K562 (cell line): ENCODE data around the gene MECR. TPM values are rescaled to one million over a fixed set of nuclear protein-coding genes. Genes with fewer than 3 reads are reported as not detected.

Source experiments
- ATF7 ChIP-seq: fragments of 450-650 bp; IDR thresholded peaks from 2 replicates; pipeline ENCODE4 v1.7.1; 2014; ENCODE audit warnings: mild to moderate bottlenecking, moderate library complexity
- BRD4 ChIP-seq: fragments of 200-600 bp; sonication (generic); IDR thresholded peaks from 2 replicates; pipeline ENCODE4 v1.6.1; 2017; ENCODE audit warnings: inconsistent platforms
- CCAR2 ChIP-seq: fragments of 200-400 bp; formaldehyde crosslinking; IDR thresholded peaks from 2 replicates; pipeline ENCODE4 v1.6.1; 2017; ENCODE audit warnings: mild to moderate bottlenecking, low read depth, low read length
- CHD2 ChIP-seq: IDR thresholded peaks from 2 replicates; pipeline ENCODE4 v1.6.1; 2011; ENCODE audit warnings: low read depth, low read length
- HEY1 ChIP-seq: fragments of 250-450 bp; sonication (Bioruptor Pico); IDR thresholded peaks from 2 replicates; pipeline ENCODE4 v1.5.0; 2020; ENCODE audit warnings: mild to moderate bottlenecking, moderate library complexity, borderline replicate concordance
- IRF2 ChIP-seq: sonication (generic); formaldehyde crosslinking; IDR thresholded peaks from 2 replicates; pipeline ENCODE4 v1.8.1; 2022; ENCODE audit warnings: mild to moderate bottlenecking, missing genetic modification reagents
- MCM3 ChIP-seq: fragments of 450-650 bp; IDR thresholded peaks from 2 replicates; pipeline ENCODE4 v1.6.1; 2016
- RB1 ChIP-seq: fragments of 450-650 bp; IDR thresholded peaks from 2 replicates; pipeline ENCODE4 v1.6.1; 2017; ENCODE audit warnings: low read depth, mild to moderate bottlenecking
- SMARCA5 ChIP-seq: fragments of 450-650 bp; IDR thresholded peaks from 2 replicates; pipeline ENCODE4 v1.6.1; 2016
- SRSF3 ChIP-seq: fragments of 200-400 bp; formaldehyde crosslinking; IDR thresholded peaks from 2 replicates; pipeline ENCODE4 v1.6.1; 2016; ENCODE audit warnings: mild to moderate bottlenecking, low read length, moderate library complexity; ENCODE audit not compliant: insufficient read depth
- TCF3 ChIP-seq: sonication (generic); formaldehyde crosslinking; IDR thresholded peaks from 2 replicates; pipeline ENCODE4 v1.4.0; 2020; ENCODE audit warnings: mild to moderate bottlenecking, missing genetic modification reagents
- ZFP1 ChIP-seq: fragments of 450-650 bp; formaldehyde crosslinking; IDR thresholded peaks from 2 replicates; pipeline ENCODE4 v1.4.0; 2020; ENCODE audit warnings: mild to moderate bottlenecking, mixed read lengths
- ZNF133 ChIP-seq: fragments of 250-450 bp; sonication (Bioruptor Pico); IDR thresholded peaks from 2 replicates; pipeline ENCODE4 v1.4.0; 2020; ENCODE audit warnings: mild to moderate bottlenecking
- ZNF778 ChIP-seq: fragments of 450-650 bp; formaldehyde crosslinking; IDR thresholded peaks from 2 replicates; pipeline ENCODE4 v1.4.0; 2020; ENCODE audit warnings: mild to moderate bottlenecking, moderate library complexity
- polyA plus RNA-seq, 8 experiments: library from polyadenylated mRNA; depleted of rRNA in 4 of 8; stranded (reverse) in 5 of 8; unstranded in 3 of 8; fragments of >200 nt; fragmentation: Nextera tagmentation in 2 of 8; fragmentation: Illumina TruSeq in 1 of 8; extraction: Ambion mirVana in 2 of 8; extraction: Trizol in 1 of 8; gene quantifications; 2 replicates each; pipeline versions ENCODE4 v1.2.1 to v1.2.3, GENCODE V29; 2011 to 2014; ENCODE audit warnings: inconsistent platforms in 1 of 8, missing spikeins in 1 of 8
- total RNA-seq, 7 experiments: library from RNA; depleted of rRNA in 6 of 7; stranded (reverse); fragments of >200 nt in 6 of 7; fragmentation: Illumina TruSeq in 2 of 7; extraction: Trizol in 2 of 7; gene quantifications; 2 replicates each; pipeline versions ENCODE4 v1.2.1 to v1.2.3, GENCODE V29; 2011 to 2021; ENCODE audit warnings: low replicate concordance in 1 of 7
- TF ChIP-seq, protein P1 (sequence below): fragments of 250-450 bp; sonication (Bioruptor Pico); IDR thresholded peaks from 2 replicates; pipeline ENCODE4 v1.8.0; 2021; ENCODE audit warnings: moderate library complexity, mild to moderate bottlenecking, inconsistent platforms
- TF ChIP-seq, protein P2 (sequence below): fragments of 150-350 bp; IDR thresholded peaks from 2 replicates; pipeline ENCODE4 v1.6.1; 2014; ENCODE audit warnings: low read depth, mild to moderate bottlenecking, low read length, borderline replicate concordance
- TF ChIP-seq, protein P3 (sequence below): IDR thresholded peaks from 2 replicates; pipeline ENCODE4 v1.6.1; 2011; ENCODE audit warnings: borderline replicate concordance, low read depth, mild to moderate bottlenecking, moderate library complexity, low read length; ENCODE audit not compliant: insufficient read depth, poor library complexity, severe bottlenecking
- TF ChIP-seq, protein P4 (sequence below): fragments of 450-650 bp; formaldehyde crosslinking; conservative IDR thresholded peaks from 2 replicates; pipeline ENCODE4 v1.4.0; 2022; ENCODE audit warnings: mild to moderate bottlenecking, missing genetic modification characterization
- TF ChIP-seq, protein P5 (sequence below), 2 experiments: fragments of 450-650 bp in 1 of 2; IDR thresholded peaks; 2 replicates each; pipeline ENCODE4 v1.6.1; 2011 to 2017; ENCODE audit warnings: low read depth in 2 of 2, antibody characterized with exemption in 1 of 2, borderline replicate concordance in 1 of 2, low read length in 1 of 2, mild to moderate bottlenecking in 1 of 2, mixed read lengths in 1 of 2; ENCODE audit not compliant: control insufficient read depth in 1 of 2

MECR gene
- total and polyA plus RNA-seq, 9 of the 15 experiments (the other 6 are each of a cell fraction or from before 2014, with no cell fraction given) = 10.4 to 58.6 (median 42.9) TPM

DNA sequence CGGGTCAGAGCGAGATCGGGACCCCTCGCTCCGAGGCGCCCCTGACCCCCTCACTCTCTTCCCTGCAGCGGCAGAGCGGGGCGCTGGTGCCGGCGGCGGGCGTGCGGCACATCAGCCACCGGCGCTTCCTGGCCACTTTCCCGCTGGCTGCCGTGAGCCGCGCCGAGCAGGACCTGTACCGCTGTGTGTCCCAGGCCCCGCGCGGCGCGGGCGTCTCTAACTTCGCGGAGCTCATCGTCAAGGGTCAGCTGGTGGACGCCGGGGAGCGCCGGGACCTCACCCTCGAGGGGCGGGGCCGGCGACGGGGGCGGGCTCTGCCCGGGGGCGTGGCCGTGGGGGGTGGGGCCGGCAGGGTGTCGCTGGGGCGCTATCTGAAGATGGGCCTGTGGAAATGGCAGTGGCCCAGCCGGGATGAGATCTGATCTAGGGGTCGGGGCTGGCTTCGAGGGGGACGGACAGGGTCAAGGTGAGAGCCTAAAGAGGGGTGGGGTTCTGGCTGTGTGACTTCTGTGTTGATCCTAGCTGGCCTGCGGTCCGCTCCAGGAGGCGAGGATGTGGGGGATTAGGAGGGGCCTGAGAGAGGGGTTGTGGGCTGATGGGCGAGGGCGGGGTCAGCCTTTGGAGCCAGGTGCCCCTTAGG lies 29.2 kb upstream of the MECR start (continued):
- TF ChIP-seq, protein P1, sequence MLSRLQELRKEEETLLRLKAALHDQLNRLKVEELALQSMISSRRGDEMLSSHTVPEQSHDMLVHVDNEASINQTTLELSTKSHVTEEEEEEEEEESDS = no peak
- TF ChIP-seq HEY1 (CRISPR knock-in tag) = no peak
- no peak for TF ChIP-seq ZNF778 (CRISPR knock-in tag)
- TF ChIP-seq, protein P2, sequence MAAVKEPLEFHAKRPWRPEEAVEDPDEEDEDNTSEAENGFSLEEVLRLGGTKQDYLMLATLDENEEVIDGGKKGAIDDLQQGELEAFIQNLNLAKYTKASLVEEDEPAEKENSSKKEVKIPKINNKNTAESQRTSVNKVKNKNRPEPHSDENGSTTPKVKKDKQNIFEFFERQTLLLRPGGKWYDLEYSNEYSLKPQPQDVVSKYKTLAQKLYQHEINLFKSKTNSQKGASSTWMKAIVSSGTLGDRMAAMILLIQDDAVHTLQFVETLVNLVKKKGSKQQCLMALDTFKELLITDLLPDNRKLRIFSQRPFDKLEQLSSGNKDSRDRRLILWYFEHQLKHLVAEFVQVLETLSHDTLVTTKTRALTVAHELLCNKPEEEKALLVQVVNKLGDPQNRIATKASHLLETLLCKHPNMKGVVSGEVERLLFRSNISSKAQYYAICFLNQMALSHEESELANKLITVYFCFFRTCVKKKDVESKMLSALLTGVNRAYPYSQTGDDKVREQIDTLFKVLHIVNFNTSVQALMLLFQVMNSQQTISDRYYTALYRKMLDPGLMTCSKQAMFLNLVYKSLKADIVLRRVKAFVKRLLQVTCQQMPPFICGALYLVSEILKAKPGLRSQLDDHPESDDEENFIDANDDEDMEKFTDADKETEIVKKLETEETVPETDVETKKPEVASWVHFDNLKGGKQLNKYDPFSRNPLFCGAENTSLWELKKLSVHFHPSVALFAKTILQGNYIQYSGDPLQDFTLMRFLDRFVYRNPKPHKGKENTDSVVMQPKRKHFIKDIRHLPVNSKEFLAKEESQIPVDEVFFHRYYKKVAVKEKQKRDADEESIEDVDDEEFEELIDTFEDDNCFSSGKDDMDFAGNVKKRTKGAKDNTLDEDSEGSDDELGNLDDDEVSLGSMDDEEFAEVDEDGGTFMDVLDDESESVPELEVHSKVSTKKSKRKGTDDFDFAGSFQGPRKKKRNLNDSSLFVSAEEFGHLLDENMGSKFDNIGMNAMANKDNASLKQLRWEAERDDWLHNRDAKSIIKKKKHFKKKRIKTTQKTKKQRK = no peak
- TF ChIP-seq ZNF133 (CRISPR knock-in tag) = no peak
- no peak for TF ChIP-seq CCAR2
- no peak for TF ChIP-seq ZFP1 (CRISPR knock-in tag)
- no peak for TF ChIP-seq IRF2
- TF ChIP-seq, protein P3, sequence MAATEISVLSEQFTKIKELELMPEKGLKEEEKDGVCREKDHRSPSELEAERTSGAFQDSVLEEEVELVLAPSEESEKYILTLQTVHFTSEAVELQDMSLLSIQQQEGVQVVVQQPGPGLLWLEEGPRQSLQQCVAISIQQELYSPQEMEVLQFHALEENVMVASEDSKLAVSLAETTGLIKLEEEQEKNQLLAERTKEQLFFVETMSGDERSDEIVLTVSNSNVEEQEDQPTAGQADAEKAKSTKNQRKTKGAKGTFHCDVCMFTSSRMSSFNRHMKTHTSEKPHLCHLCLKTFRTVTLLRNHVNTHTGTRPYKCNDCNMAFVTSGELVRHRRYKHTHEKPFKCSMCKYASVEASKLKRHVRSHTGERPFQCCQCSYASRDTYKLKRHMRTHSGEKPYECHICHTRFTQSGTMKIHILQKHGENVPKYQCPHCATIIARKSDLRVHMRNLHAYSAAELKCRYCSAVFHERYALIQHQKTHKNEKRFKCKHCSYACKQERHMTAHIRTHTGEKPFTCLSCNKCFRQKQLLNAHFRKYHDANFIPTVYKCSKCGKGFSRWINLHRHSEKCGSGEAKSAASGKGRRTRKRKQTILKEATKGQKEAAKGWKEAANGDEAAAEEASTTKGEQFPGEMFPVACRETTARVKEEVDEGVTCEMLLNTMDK = no peak
- TF ChIP-seq, protein P4, sequence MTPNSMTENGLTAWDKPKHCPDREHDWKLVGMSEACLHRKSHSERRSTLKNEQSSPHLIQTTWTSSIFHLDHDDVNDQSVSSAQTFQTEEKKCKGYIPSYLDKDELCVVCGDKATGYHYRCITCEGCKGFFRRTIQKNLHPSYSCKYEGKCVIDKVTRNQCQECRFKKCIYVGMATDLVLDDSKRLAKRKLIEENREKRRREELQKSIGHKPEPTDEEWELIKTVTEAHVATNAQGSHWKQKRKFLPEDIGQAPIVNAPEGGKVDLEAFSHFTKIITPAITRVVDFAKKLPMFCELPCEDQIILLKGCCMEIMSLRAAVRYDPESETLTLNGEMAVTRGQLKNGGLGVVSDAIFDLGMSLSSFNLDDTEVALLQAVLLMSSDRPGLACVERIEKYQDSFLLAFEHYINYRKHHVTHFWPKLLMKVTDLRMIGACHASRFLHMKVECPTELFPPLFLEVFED (CRISPR knock-in tag) = 0 out of 2 replicates have a peak, but pooled peaks have one; percentile 31
- TF ChIP-seq MCM3 = no peak
- no peak for TF ChIP-seq SMARCA5
- TF ChIP-seq, protein P5, sequence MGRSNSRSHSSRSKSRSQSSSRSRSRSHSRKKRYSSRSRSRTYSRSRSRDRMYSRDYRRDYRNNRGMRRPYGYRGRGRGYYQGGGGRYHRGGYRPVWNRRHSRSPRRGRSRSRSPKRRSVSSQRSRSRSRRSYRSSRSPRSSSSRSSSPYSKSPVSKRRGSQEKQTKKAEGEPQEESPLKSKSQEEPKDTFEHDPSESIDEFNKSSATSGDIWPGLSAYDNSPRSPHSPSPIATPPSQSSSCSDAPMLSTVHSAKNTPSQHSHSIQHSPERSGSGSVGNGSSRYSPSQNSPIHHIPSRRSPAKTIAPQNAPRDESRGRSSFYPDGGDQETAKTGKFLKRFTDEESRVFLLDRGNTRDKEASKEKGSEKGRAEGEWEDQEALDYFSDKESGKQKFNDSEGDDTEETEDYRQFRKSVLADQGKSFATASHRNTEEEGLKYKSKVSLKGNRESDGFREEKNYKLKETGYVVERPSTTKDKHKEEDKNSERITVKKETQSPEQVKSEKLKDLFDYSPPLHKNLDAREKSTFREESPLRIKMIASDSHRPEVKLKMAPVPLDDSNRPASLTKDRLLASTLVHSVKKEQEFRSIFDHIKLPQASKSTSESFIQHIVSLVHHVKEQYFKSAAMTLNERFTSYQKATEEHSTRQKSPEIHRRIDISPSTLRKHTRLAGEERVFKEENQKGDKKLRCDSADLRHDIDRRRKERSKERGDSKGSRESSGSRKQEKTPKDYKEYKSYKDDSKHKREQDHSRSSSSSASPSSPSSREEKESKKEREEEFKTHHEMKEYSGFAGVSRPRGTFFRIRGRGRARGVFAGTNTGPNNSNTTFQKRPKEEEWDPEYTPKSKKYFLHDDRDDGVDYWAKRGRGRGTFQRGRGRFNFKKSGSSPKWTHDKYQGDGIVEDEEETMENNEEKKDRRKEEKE (IDR thresholded peaks at IDR 0.05; ENCODE audit: borderline replicate concordance in 1 of 2, control insufficient read depth in 1 of 2, low read depth in 2 of 2, low read length in 1 of 2) = no peak
- peak; percentile 31; the same call in 1 of the 2 replicates for TF ChIP-seq ATF7
- peak; percentile 52 for TF ChIP-seq RB1
- TF ChIP-seq SRSF3 = no peak
- no peak for TF ChIP-seq BRD4
- TF ChIP-seq CHD2 = no peak
- no peak for TF ChIP-seq TCF3 (CRISPR knock-in tag)
